T-helper 17 cell (primary cell): Measurements from ENCODE around the gene COQ10A. TPM values are rescaled to one million over a fixed set of nuclear protein-coding genes. Genes with fewer than 3 reads are reported as not detected.
"Not testable (repeated sequence)": the region's sequence is repeated elsewhere in the genome, so short reads cannot be mapped to it uniquely, and the experiment has no call there.

Source experiments
- ATAC-seq: fragments of 150-1000 bp; cut with Tn5 transposase; 2 replicates; pipeline ENCODE4 v1.10.0; 2021; ENCODE audit warnings: mild to moderate bottlenecking, moderate library complexity
- DNase-seq, 3 donors: peaks; one replicate each; pipeline versions ENCODE4 v3.0.0 to v3.0.0-alpha.2; 2020 to 2021
- H3K9me3 ChIP-seq: one replicate; pipeline ENCODE4 v1.7.0; 2013; ENCODE audit warnings: low read length, mild to moderate bottlenecking; ENCODE audit not compliant: control insufficient read depth, poor library complexity, severe bottlenecking
- H3K27ac Mint-ChIP-seq: one replicate; pipeline ENCODE4 v1.8.0; 2022; ENCODE audit warnings: mild to moderate bottlenecking, moderate library complexity, mixed read lengths
- H3K27me3 Mint-ChIP-seq: one replicate; pipeline ENCODE4 v1.8.0; 2022; ENCODE audit warnings: mixed read lengths
- H3K36me3 Mint-ChIP-seq: one replicate; pipeline ENCODE4 v1.8.0; 2022; ENCODE audit warnings: low read depth, mixed read lengths
- H3K4me1 Mint-ChIP-seq: one replicate; pipeline ENCODE4 v1.8.0; 2022; ENCODE audit warnings: mild to moderate bottlenecking, mixed read lengths
- H3K4me3 Mint-ChIP-seq: one replicate; pipeline ENCODE4 v1.8.0; 2022; ENCODE audit warnings: mild to moderate bottlenecking, moderate library complexity, mixed read lengths
- total RNA-seq, 4 donors: library from RNA in 2 of 4; stranded (reverse) in 2 of 4; gene quantifications; one replicate each; pipeline ENCODE4 v1.2.3 and lab custom pipeline; 2022 to 2026

Gene COQ10A
- total RNA-seq, 2 donors from 2014 or later = 28.7 to 34.4 TPM

DNA sequence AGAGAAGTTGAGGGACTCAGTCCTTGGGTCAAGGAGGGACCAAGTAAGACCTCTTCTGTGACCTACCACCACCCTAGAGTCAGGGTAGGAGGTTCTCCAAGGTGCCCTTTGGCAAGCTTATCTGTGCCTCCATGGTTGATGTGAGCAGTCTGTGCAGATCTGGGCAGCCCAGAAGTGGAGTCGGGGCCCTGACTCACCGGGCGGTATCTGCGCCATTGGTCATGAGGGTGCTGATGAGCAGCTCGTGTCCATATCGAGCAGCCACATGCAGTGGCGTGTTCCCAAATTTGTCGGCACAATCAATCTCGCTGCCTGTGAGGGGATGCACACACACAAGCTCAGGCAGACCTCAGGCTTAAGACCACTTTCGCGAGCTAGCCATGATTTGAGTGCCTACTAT lies 13.7 kb upstream of the COQ10A start:
- H3K9me3 ChIP-seq = no peaks in the 10 kb centered on the region
- Mint-ChIP-seq H3K27ac (no peak overlapping the region), H3K4me3 (no peak overlapping the region), H3K27me3 (no peaks in the 10 kb centered on the region), H3K36me3 (peaks cover 8% of the 10 kb centered on the region), H3K4me1 (peaks cover 15% of the 10 kb centered on the region)
- ATAC-seq (no peak), DNase-seq (no peak)

DNA sequence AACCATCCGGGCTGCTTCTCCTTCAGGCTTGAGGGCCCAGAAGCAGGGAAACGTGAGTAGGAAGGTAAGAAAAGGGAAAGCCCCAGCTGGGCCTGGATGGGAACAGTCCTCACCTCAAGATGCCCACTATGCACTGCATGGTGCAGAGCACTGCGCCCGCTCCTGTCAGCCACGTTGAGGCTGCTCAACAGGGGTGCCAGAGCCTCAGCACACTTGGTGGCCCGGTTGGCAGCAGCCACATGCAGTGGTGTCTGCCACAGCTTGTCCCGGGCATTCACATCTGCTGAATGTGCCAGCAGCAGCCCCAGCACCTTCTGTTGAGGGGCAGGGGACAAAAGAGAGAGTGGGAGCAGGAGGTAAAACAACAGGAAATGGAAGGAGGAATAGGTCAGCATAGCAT lies 11.1 kb upstream of the COQ10A start:
- DNase-seq = no peak
- H3K27me3 Mint-ChIP-seq = no peaks in the 10 kb centered on the region
- H3K9me3 ChIP-seq = no peaks in the 10 kb centered on the region
- peaks cover 5% of the 10 kb centered on the region for H3K36me3 Mint-ChIP-seq
- ATAC-seq = no peak
- H3K4me3 Mint-ChIP-seq = no peak overlapping the region
- no peak overlapping the region for H3K27ac Mint-ChIP-seq
- peaks cover 20% of the 10 kb centered on the region for H3K4me1 Mint-ChIP-seq

DNA sequence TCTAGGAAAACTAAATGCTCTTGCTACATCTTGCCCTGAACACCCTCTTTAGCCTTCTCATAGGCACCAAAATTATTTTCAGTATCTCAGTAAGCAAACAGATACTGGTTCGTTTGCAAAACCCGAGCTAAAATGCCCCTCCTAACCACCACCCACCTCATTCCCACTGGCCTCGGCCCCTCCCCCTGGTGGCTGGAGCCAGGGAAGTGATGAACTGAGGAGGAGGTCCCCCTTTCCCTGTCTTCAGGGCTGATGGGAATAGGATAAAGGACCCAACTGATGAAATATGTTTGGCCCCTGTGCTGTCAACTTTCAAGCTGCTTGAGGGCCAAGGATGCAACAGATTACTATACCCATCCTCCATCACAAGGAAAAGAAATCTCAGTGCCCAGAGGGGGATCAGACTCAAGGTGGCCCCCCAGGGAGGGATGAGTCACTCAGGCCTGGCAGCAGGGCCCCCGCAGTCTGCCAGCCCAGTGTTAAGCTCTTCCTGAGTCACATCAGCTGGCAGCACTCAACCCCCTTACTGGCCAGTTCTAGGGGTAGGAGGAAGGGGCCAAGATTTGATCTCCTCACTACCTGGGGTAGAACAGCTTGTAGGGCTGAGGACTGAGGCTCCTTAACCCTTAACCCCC lies 10.3 kb upstream of the COQ10A start:
- H3K27me3 Mint-ChIP-seq = no peaks in the 10 kb centered on the region
- ATAC-seq (no peak), DNase-seq (no peak)
- H3K4me1 Mint-ChIP-seq = peaks cover 20% of the 10 kb centered on the region
- peak overlapping the region; percentile 91 for H3K4me3 Mint-ChIP-seq
- H3K9me3 ChIP-seq = no peaks in the 10 kb centered on the region
- peaks cover 5% of the 10 kb centered on the region for H3K36me3 Mint-ChIP-seq
- peak overlapping the region; percentile 68 for H3K27ac Mint-ChIP-seq

DNA sequence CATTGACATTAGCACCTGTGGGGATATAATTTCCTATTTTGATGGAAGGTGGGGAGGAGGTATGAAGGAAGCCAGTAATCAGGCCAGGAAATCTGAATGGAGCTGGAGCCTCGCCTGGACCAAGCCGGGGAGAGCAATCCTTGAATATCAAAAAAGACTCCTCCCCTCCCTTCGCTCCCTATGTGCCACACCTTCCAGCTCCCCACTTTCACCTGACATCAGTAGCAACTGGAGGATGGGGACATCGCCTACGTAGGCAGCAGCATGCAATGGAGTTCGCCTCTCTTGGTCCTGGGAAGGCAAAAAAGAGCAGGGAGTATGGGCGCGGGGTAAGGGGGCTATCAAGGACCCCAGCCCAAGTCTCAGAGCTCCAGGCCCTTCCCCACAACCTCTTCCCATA lies 9.7 kb upstream of the COQ10A start:
- H3K36me3 Mint-ChIP-seq = peaks cover 5% of the 10 kb centered on the region
- peak overlapping the region; percentile 68 for H3K27ac Mint-ChIP-seq
- peaks cover 22% of the 10 kb centered on the region for H3K4me1 Mint-ChIP-seq
- H3K9me3 ChIP-seq = no peaks in the 10 kb centered on the region
- DNase-seq = no peak
- no peak for ATAC-seq
- no peaks in the 10 kb centered on the region for H3K27me3 Mint-ChIP-seq
- peak overlapping the region; percentile 91 for H3K4me3 Mint-ChIP-seq

DNA sequence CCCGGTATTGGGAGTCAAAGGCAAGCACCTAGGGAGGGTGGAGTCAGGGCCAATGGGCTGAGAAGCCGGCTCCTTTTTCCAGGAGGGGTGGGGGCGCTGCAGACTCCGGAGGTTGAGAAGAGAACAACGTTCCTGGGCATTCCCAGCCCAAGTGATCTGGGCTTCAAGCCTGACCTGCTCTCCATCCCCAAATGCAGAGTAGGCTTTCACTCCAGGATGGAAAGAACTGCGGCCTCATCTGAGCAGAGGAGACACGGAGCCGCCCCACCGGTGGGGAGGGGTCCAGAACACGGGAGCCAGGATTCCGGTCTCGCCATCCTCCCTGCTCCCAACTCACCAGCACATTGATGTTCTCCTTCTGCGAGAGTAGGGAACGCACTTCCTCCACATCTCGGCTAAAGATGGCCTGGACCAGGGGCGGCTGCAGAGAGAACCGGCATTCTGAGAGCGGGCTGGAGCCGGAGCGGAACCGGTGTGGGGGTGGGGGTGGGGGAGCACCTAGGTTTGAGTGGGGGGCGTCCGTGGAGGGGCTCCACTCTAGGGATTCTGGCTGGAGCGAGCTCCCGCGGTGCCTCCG lies 9.2 kb upstream of the COQ10A start:
- peaks cover 5% of the 10 kb centered on the region for H3K36me3 Mint-ChIP-seq
- peaks cover 22% of the 10 kb centered on the region for H3K4me1 Mint-ChIP-seq
- DNase-seq = no peak
- H3K4me3 Mint-ChIP-seq = peak overlapping the region; percentile 91
- H3K27ac Mint-ChIP-seq = peak overlapping the region; percentile 68
- H3K9me3 ChIP-seq = no peaks in the 10 kb centered on the region
- peak; percentile 14 for ATAC-seq
- no peaks in the 10 kb centered on the region for H3K27me3 Mint-ChIP-seq

DNA sequence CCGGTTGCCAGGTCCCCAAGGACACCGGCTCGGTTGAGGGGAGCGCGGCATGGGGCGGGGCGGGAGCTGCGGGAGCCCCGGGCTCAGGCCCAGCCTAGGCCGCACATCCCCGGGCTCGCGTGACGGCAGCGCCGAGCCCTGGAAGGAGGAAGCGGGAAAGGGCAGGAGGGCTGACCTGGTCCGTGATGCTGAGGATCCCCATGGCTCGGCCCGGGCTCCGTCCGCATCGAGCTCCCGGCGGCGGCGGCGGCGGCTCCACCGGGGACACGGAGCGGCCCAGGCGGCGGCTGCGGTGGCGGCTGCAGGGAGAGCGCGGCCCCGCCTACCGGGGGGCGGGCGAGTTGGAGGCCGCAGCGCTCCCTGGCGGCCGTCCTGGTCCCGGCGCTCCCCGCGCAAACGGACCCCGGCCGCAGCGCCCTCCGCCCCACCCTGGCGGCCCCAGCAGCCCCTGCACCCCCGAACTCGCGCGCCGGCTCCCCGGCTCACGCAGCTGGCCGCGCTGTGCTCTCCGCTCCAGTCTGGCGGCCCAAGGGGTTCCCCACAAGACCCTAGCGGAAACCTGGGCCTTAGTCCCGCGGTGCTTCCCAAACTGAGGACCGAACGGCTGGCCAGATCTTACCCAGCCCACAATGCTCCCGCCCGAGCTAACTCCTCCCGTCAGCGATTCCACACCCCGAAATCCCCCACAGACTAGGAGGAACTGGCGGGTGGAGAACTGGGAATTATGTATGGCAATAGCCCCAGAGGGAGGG lies 8.5 kb upstream of the COQ10A start, which contains the start of gene ANKRD52:
Gene ANKRD52 (minus strand): TSS at position 317 of the 752 bp plus-strand sequence. CDS start 115 bp downstream, at position 202.
- Mint-ChIP-seq H3K36me3 (peaks cover 5% of the 10 kb centered on the region), H3K27ac (peak within 1 kb of the TSS; percentile 68), H3K4me3 (peak within 1 kb of the TSS; percentile 91), H3K27me3 (no peaks in the 10 kb centered on the region), H3K4me1 (peaks cover 22% of the 10 kb centered on the region)
- peak; percentile 76 to 87 (median 78) for DNase-seq
- H3K9me3 ChIP-seq = no peaks in the 10 kb centered on the region
- ATAC-seq = peak; percentile 97

DNA sequence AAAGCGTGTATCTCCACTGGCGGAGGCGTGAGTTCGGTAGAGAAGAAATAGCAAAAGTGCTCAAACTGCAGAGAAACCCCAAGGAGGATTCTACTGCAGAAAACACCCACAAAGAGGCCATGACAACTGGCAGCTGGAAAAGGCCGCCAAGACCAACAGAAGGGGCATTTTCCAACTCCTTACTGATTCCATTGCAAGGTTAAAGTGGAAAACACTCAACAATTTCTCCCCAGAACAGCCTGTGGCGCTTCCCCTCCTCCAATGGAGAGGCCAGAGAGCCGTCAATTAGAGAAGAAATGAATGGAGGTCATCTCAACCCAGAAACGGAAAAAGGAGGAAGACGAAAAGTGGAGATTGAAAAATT lies 7.9 kb upstream of the COQ10A start:
- no peaks in the 10 kb centered on the region for H3K27me3 Mint-ChIP-seq
- DNase-seq (no peak), ATAC-seq (no peak)
- no peaks in the 10 kb centered on the region for H3K9me3 ChIP-seq
- H3K4me1 Mint-ChIP-seq = peaks cover 22% of the 10 kb centered on the region
- peaks cover 5% of the 10 kb centered on the region for H3K36me3 Mint-ChIP-seq
- H3K4me3 Mint-ChIP-seq = peak overlapping the region; percentile 91
- peak overlapping the region; percentile 62 for H3K27ac Mint-ChIP-seq

DNA sequence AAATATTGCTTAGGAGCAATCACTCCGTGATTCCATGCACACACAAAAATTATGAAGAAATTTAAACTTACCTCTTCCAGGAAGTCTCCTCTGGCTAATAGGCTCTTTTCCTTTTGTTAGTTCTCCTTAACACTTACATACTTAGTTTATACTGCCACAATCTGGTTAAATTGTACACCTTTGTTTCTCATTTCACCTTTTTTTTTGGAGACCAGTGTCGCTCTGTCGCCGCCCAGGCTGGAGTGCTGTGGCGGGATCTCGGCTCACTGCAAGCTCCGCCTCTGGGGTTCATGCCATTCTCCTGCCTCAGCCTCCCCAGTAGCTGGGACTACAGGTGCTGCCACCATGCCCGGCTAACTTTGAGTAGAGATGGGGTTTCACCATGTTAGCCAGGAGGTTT lies 6.4 kb upstream of the COQ10A start:
- ATAC-seq (no peak), DNase-seq (no peak)
- peak overlapping the region; percentile 64 for H3K4me3 Mint-ChIP-seq
- no peak overlapping the region for H3K27ac Mint-ChIP-seq
- H3K27me3 Mint-ChIP-seq = no peaks in the 10 kb centered on the region
- no peaks in the 10 kb centered on the region for H3K9me3 ChIP-seq
- peaks cover 3% of the 10 kb centered on the region for H3K36me3 Mint-ChIP-seq
- H3K4me1 Mint-ChIP-seq = peaks cover 18% of the 10 kb centered on the region

DNA sequence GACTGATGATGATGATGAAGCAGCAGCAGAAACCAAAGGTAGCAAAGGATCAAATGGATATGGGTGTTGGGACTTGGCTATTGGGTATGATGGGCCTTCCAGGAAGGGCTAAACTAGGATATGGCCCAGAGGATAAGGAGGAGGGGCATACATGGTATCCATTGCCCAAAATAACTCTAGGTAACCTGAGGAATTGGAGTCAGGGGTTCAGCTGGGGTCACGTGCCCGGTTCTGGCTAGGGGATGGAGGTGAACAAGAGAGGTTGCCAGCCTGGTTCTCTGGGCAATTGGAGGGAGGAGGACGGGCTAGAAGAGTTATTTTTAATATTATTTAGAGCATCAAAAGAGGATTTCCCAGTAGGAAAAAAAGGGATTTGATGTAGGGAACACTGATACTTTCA lies 5.8 kb upstream of the COQ10A start:
- Mint-ChIP-seq H3K27ac (no peak overlapping the region), H3K4me1 (peaks cover 18% of the 10 kb centered on the region), H3K4me3 (no peak overlapping the region), H3K36me3 (peaks cover 3% of the 10 kb centered on the region), H3K27me3 (no peaks in the 10 kb centered on the region)
- ATAC-seq = no peak
- no peaks in the 10 kb centered on the region for H3K9me3 ChIP-seq
- DNase-seq = no peak

DNA sequence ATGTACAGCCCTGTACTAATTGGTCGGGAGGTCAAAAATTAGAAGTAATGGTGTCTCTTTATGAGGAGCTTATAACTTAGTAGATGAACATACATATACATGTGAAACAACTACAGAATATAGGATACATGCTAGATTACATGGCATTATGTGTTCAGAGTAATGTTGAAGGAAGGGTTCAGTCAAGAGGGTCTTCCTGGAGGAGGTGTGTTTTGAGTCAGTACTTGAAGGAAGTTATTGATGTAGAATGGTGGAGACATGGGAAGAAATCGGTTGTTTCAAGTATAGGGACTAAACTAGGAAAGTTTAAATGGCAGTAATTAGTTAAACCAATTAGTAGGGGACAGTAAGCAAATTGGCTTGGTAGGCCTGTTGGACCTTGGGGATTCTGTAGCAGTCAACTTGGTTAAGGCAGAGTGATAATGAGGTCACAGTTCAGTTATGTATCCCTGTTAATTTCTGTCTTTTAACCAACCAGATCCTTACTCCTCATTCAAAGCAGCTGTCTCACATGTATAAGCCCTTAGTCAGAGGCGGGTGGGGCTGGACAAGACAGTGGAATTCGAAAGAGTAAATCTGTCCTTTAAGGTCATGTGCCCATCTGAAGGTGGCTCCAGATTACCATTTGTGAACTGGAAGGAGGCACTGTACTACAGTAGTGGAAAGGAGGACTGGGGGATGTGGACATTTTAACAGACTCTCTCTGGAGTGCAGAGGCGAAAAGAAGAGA lies 5.1 kb upstream of the COQ10A start:
- DNase-seq (no peak), ATAC-seq (no peak)
- no peak overlapping the region for H3K27ac Mint-ChIP-seq
- H3K4me1 Mint-ChIP-seq = peaks cover 19% of the 10 kb centered on the region
- H3K36me3 Mint-ChIP-seq = no peaks in the 10 kb centered on the region
- H3K4me3 Mint-ChIP-seq = peak overlapping the region; percentile 9
- H3K9me3 ChIP-seq = no peaks in the 10 kb centered on the region
- no peaks in the 10 kb centered on the region for H3K27me3 Mint-ChIP-seq

DNA sequence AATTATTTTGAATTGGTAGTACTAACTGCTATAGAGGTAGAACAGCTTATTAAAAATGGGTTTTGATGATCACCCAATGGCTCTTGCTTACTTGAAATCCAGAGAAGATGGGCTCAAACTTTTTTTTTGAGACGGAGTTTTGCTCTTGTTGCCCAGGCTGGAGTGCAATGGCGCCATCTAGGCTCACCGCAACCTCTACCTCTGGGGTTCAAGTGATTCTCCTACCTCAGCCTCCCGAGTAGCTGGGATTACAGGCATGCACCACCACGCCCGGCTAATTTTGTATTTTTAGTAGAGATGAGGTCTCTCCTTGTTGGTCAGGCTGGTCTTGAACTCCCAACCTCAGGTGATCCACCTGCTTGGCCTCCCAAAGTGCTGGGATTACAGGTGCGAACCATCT lies 3.8 kb upstream of the COQ10A start:
- not testable (repeated sequence) for H3K4me3 Mint-ChIP-seq, H3K27ac Mint-ChIP-seq, DNase-seq, H3K36me3 Mint-ChIP-seq, H3K9me3 ChIP-seq, ATAC-seq, H3K27me3 Mint-ChIP-seq
- peaks cover 20% of the 10 kb centered on the region for H3K4me1 Mint-ChIP-seq

DNA sequence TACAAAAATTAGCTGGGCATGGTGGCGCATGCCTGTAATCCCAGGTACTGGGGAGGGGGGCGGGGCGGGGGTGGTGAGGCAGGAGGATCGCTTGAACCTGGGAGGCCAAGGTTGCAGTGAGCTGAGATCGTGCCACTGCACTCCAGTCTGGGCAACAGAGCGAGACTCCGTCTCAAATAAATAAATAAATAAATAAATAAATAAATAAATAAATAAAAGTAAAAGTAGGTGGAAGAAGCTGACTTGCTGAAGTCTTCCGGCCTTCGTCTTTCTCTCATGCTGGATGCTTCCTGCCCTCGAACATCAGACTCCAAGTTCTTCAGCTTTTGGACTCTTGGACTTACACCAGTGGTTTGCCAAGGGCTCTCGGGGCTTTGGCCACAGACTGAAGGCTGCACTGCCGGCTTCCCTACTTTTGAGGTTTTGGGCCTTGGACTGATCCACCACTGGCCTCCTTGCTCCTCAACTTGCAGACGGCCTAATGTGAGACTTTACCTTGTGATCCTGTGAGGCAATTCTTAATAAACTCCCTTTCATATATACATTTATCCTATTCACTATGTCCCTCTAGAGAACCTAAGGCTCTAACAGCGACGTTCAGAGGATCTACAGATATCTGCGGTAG lies 562 bp upstream of the COQ10A start:
- DNase-seq, ATAC-seq, H3K36me3 Mint-ChIP-seq, H3K27me3 Mint-ChIP-seq, H3K9me3 ChIP-seq: not testable (repeated sequence)
- peak overlapping the region; percentile 93 for H3K4me3 Mint-ChIP-seq
- peak overlapping the region; percentile 94 for H3K27ac Mint-ChIP-seq
- peaks cover 18% of the 10 kb centered on the region for H3K4me1 Mint-ChIP-seq
